MM.1S (cell line): ENCODE measurements around the gene GDNF.

Source experiments
- EZH2 ChIP-seq: fragments of 300-600 bp; sonication (generic); optimal IDR thresholded peaks from 2 replicates; pipeline ENCODE3; 2017; ENCODE audit warnings: low read depth, mild to moderate bottlenecking, antibody characterized with exemption, low read length, mixed read lengths
- EZH2phosphoT487 ChIP-seq: fragments of 300-600 bp; sonication (generic); IDR thresholded peaks from 2 replicates; pipeline ENCODE4 v1.6.1; 2018; ENCODE audit warnings: antibody characterized with exemption, low read length
- TF ChIP-seq, protein P1 (sequence below): fragments of 300-600 bp; sonication (generic); IDR thresholded peaks from 2 replicates; pipeline ENCODE4 v1.5.1; 2016; ENCODE audit warnings: antibody characterized with exemption, low read length, mixed read lengths

DNA sequence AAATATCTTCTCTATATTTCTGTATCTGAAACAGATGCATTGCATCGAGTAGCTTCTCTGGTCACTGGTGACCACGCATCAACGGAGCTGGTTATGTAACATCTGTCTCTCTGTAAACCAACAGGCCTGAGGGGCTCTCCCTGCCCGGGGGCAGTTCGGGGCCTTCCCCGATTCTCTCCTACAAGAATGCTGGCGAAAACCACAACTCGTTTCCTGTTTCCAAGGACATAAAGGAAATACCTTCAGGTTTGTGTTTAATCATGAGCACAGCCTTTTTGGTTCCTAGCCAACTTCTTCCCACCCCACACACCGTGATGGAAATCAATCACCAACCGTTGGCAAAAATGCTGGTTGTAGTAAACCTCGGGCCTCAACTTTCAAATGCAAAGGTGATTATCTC lies 25.1 kb downstream of the GDNF start:
- TF ChIP-seq, protein P1, sequence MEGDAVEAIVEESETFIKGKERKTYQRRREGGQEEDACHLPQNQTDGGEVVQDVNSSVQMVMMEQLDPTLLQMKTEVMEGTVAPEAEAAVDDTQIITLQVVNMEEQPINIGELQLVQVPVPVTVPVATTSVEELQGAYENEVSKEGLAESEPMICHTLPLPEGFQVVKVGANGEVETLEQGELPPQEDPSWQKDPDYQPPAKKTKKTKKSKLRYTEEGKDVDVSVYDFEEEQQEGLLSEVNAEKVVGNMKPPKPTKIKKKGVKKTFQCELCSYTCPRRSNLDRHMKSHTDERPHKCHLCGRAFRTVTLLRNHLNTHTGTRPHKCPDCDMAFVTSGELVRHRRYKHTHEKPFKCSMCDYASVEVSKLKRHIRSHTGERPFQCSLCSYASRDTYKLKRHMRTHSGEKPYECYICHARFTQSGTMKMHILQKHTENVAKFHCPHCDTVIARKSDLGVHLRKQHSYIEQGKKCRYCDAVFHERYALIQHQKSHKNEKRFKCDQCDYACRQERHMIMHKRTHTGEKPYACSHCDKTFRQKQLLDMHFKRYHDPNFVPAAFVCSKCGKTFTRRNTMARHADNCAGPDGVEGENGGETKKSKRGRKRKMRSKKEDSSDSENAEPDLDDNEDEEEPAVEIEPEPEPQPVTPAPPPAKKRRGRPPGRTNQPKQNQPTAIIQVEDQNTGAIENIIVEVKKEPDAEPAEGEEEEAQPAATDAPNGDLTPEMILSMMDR, result no peak
- TF ChIP-seq EZH2phosphoT487 (no peak), EZH2 (no peak)
